Inflammatory macrophage treated with lipopolysaccharide for 4 hours (primary cell): ENCODE data around the gene HIGD1B.

Experiments
- DNase-seq: peaks from one replicate; pipeline ENCODE4 v3.0.0-alpha.2; 2020

The HIGD1B gene

GRCh38 chr17:44880062-44880461 is 32.4 kb downstream of the HIGD1B start:
- DNase-seq, result no peak

- DNase-seq, result no peak
Measured at GRCh38 chr17:44881145-44881544, 33.5 kb downstream of the HIGD1B start.

GRCh38 chr17:44884941-44885340 is 37.3 kb downstream of the HIGD1B start:
- DNase-seq, result no peak

GRCh38 chr17:44887016-44887415 is 39.3 kb downstream of the HIGD1B start:
- DNase-seq, result no peak

GRCh38 chr17:44887971-44888954 is 40.6 kb downstream of the HIGD1B start:
- DNase-seq, result peak; percentile 36

GRCh38 chr17:44889003-44889402 is 41.3 kb downstream of the HIGD1B start:
- DNase-seq, result no peak

- DNase-seq, result no peak
Measured at GRCh38 chr17:44892250-44892649, 44.6 kb downstream of the HIGD1B start.

- no peak for DNase-seq
Measured at GRCh38 chr17:44894642-44895041, 47.0 kb downstream of the HIGD1B start.

- peak; percentile 76 for DNase-seq
Measured at GRCh38 chr17:44898768-44899073, 51.0 kb downstream of the HIGD1B start.

- DNase-seq, result peak; percentile 86
Measured at GRCh38 chr17:44899074-44899782, 51.5 kb downstream of the HIGD1B start, which contains the start of gene EFTUD2. TSS of gene EFTUD2 (minus strand) at chr17:44899445. CDS start at chr17:44894521, 4,924 bp downstream.
